ENCODE results near the gene ZNF622.
A peak's percentile ranks its signal among the peaks of the same experiment; 100 is the strongest.
"Not testable (repeated sequence)": the region's sequence is repeated elsewhere in the genome, so short reads cannot be mapped to it uniquely, and the experiment has no call there.

Gene ZNF622

GRCh38 chr5:16476417-16476816, 10.8 kb upstream of the ZNF622 start:
- H4K8ac ChIP-seq (ENCODE audit: low read length); H3K4me1 ChIP-seq (ENCODE audit: control insufficient read depth, insufficient read depth, low read depth, low read length); H4K91ac ChIP-seq (ENCODE audit: low read length); H3K14ac ChIP-seq (ENCODE audit: low read length in 2 of 2); H2BK120ac ChIP-seq (ENCODE audit: low read depth, low read length); H3K9ac ChIP-seq (ENCODE audit: low read length); H2BK15ac ChIP-seq (ENCODE audit: low read depth, poor library complexity, severe bottlenecking); H2AFZ ChIP-seq (ENCODE audit: low read depth, low read length); H3K4me3 ChIP-seq (ENCODE audit: insufficient read depth in 1 of 2, low read depth in 1 of 2, low read length in 2 of 2); H2BK12ac ChIP-seq (ENCODE audit: low read length in 2 of 2); H3K27ac ChIP-seq (ENCODE audit: low read length, poor library complexity, severe bottlenecking); H3K36me3 ChIP-seq (ENCODE audit: control insufficient read depth in 1 of 2, insufficient read depth in 2 of 2, low read depth in 1 of 2, low read length in 2 of 2); H3K4ac ChIP-seq (ENCODE audit: low read depth in 1 of 2, low read length in 2 of 2); H3K27me3 ChIP-seq (ENCODE audit: control insufficient read depth in 1 of 2, insufficient read depth in 1 of 2, low read length in 2 of 2); H3K23ac ChIP-seq (ENCODE audit: low read length in 2 of 2); H2BK5ac ChIP-seq (ENCODE audit: low read depth, low read length, poor library complexity, severe bottlenecking); H3K9me3 ChIP-seq (ENCODE audit: control insufficient read depth, low read length); H3K4me2 ChIP-seq (ENCODE audit: low read length, poor library complexity, severe bottlenecking); H3K18ac ChIP-seq (ENCODE audit: low read depth in 1 of 2, low read length in 2 of 2); DNase-seq; H2AK5ac ChIP-seq (ENCODE audit: low read length, severe bottlenecking); H3K79me1 ChIP-seq (replicated peaks; ENCODE audit: low read length, poor library complexity, severe bottlenecking): not testable (repeated sequence)
- WGBS = 88% methylated on average over 1 of the region's 3 CpGs

DNA sequence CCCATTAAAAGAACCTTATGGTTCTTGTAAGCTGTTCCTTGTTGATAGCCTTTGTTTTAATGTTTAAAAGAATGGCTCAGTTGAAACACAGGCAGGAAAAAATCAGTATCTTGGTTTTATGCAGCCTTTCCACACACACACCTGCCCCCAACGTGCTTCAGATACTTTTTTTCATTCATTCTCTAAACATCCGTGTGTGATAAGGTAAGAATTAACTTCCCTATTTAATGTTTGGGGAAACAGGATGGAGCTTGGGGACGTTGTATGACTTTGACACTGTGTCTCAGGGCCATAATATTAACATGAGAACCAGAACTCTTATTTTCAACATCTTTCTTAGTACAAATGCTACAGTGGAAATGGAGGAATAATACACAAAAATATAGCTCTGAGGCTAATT, 5.8 kb upstream of the ZNF622 start:
- Histone ChIP-seq H3K14ac (ENCODE audit: low read length in 2 of 2) (no peak overlapping the region), H3K18ac (ENCODE audit: low read depth in 1 of 2, low read length in 2 of 2) (no peak overlapping the region), H4K91ac (ENCODE audit: low read length) (no peak overlapping the region), H2AK5ac (ENCODE audit: low read length, severe bottlenecking) (no peak overlapping the region), H2BK5ac (ENCODE audit: low read depth, low read length, poor library complexity, severe bottlenecking) (no peak overlapping the region), H3K27ac (ENCODE audit: low read length, poor library complexity, severe bottlenecking) (no peak overlapping the region), H4K8ac (ENCODE audit: low read length) (no peak overlapping the region), H3K9me3 (ENCODE audit: control insufficient read depth, low read length) (no peaks in the 10 kb centered on the region), H3K4me2 (ENCODE audit: low read length, poor library complexity, severe bottlenecking) (no peak overlapping the region), H3K27me3 (ENCODE audit: control insufficient read depth in 1 of 2, insufficient read depth in 1 of 2, low read length in 2 of 2) (no peaks in the 10 kb centered on the region), H2BK12ac (ENCODE audit: low read length in 2 of 2) (no peak overlapping the region), H2BK15ac (ENCODE audit: low read depth, poor library complexity, severe bottlenecking) (no peak overlapping the region), H3K4ac (ENCODE audit: low read depth in 1 of 2, low read length in 2 of 2) (no peak overlapping the region), H3K23ac (ENCODE audit: low read length in 2 of 2) (no peak overlapping the region), H3K36me3 (ENCODE audit: control insufficient read depth in 1 of 2, insufficient read depth in 2 of 2, low read depth in 1 of 2, low read length in 2 of 2) (peaks cover 0 to 7% of the 10 kb centered on the region in 2 experiments), H2AFZ (ENCODE audit: low read depth, low read length) (no peak overlapping the region), H3K4me1 (ENCODE audit: control insufficient read depth, insufficient read depth, low read depth, low read length) (peaks cover 8% of the 10 kb centered on the region), H2BK120ac (ENCODE audit: low read depth, low read length) (no peak overlapping the region), H3K9ac (ENCODE audit: low read length) (no peak overlapping the region), H3K79me1 (replicated peaks; ENCODE audit: low read length, poor library complexity, severe bottlenecking) (peaks cover 12% of the 10 kb centered on the region), H3K4me3 (ENCODE audit: insufficient read depth in 1 of 2, low read depth in 1 of 2, low read length in 2 of 2) (no peak overlapping the region)
- no CpG with 5 or more reads among the region's 3 CpGs for WGBS
- DNase-seq = no peak

DNA sequence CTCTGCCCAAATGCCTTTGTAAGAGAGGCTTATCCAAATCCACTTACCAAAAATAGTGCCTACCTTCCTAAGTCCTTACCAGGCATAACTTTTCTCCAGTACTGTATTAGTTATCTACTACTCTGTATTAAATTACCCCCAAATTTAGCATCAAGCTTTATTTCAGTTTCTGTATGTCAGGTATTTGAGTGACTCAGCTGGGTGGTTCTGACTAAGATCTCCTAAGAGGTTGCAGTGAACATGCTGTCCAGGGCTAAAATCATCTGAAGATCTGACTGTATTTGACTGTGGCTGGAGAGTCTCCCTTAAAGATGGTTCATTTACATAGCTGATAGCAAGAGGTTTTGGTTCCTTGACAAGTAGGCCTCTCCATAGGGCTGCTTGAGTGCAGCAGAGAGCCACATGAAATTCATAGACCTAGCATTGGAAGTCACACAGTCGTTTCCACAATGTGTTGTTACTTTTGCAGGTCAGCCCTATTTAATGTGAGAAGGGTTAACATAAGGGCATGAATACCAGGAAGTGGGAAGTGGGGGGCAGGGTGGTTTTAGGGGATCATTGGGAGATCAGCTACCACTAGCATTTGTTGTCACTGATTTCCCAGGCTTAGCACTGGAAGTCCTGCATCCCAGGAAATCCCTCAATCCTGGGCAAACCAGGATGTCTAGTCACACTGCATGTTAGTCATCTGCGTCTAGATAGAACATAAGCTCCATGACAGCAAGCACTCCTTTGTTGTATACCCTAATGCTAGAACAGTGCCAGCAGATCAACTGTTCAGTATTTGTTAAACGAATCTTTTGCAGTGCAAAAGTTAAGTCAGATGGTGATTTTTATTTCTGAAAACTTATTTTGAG, 2.0 kb upstream of the ZNF622 start:
- H3K14ac ChIP-seq (ENCODE audit: low read length in 2 of 2) = no peak overlapping the region
- no peak overlapping the region for H2BK120ac ChIP-seq (ENCODE audit: low read depth, low read length)
- peak; percentile 75 for DNase-seq
- no peak overlapping the region for H3K27ac ChIP-seq (ENCODE audit: low read length, poor library complexity, severe bottlenecking)
- peaks cover 0 to 18% of the 10 kb centered on the region in 2 experiments for H3K36me3 ChIP-seq (ENCODE audit: control insufficient read depth in 1 of 2, insufficient read depth in 2 of 2, low read depth in 1 of 2, low read length in 2 of 2)
- peak overlapping the region in 1 of 2 experiments; percentile 98 for H3K4me3 ChIP-seq (ENCODE audit: insufficient read depth in 1 of 2, low read depth in 1 of 2, low read length in 2 of 2)
- H2BK15ac ChIP-seq (ENCODE audit: low read depth, poor library complexity, severe bottlenecking) = no peak overlapping the region
- no peaks in the 10 kb centered on the region for H3K9me3 ChIP-seq (ENCODE audit: control insufficient read depth, low read length)
- H3K4ac ChIP-seq (ENCODE audit: low read depth in 1 of 2, low read length in 2 of 2) = no peak overlapping the region
- H3K4me2 ChIP-seq (ENCODE audit: low read length, poor library complexity, severe bottlenecking) = no peak overlapping the region
- H2BK12ac ChIP-seq (ENCODE audit: low read length in 2 of 2) = no peak overlapping the region
- peaks cover 10% of the 10 kb centered on the region for H3K4me1 ChIP-seq (ENCODE audit: control insufficient read depth, insufficient read depth, low read depth, low read length)
- H2AK5ac ChIP-seq (ENCODE audit: low read length, severe bottlenecking) = no peak overlapping the region
- H2AFZ ChIP-seq (ENCODE audit: low read depth, low read length) = no peak overlapping the region
- peaks cover 12% of the 10 kb centered on the region for H3K79me1 ChIP-seq (replicated peaks; ENCODE audit: low read length, poor library complexity, severe bottlenecking)
- no peak overlapping the region for H3K18ac ChIP-seq (ENCODE audit: low read depth in 1 of 2, low read length in 2 of 2)
- H4K91ac ChIP-seq (ENCODE audit: low read length) = no peak overlapping the region
- H2BK5ac ChIP-seq (ENCODE audit: low read depth, low read length, poor library complexity, severe bottlenecking) = no peak overlapping the region
- peak overlapping the region; percentile 94 for H3K9ac ChIP-seq (ENCODE audit: low read length)
- 75% methylated on average over 3 of the region's 3 CpGs for WGBS
- H3K23ac ChIP-seq (ENCODE audit: low read length in 2 of 2) = peak overlapping the region in 1 of 2 experiments; percentile 3
- H4K8ac ChIP-seq (ENCODE audit: low read length) = no peak overlapping the region
- H3K27me3 ChIP-seq (ENCODE audit: control insufficient read depth in 1 of 2, insufficient read depth in 1 of 2, low read length in 2 of 2) = no peaks in the 10 kb centered on the region

- 10% methylated on average over 40 of the region's 40 CpGs for WGBS
- Histone ChIP-seq H3K4me3 (ENCODE audit: insufficient read depth in 1 of 2, low read depth in 1 of 2, low read length in 2 of 2) (peak overlapping the region; percentile 96 to 98), H4K8ac (ENCODE audit: low read length) (peak overlapping the region; percentile 92), H2BK15ac (ENCODE audit: low read depth, poor library complexity, severe bottlenecking) (no peak overlapping the region), H3K4ac (ENCODE audit: low read depth in 1 of 2, low read length in 2 of 2) (peak overlapping the region; percentile 56 to 73), H3K4me2 (ENCODE audit: low read length, poor library complexity, severe bottlenecking) (peak overlapping the region; percentile 82), H3K4me1 (ENCODE audit: control insufficient read depth, insufficient read depth, low read depth, low read length) (peaks cover 17% of the 10 kb centered on the region), H3K9ac (ENCODE audit: low read length) (peak overlapping the region; percentile 94), H2BK12ac (ENCODE audit: low read length in 2 of 2) (peak overlapping the region in 1 of 2 experiments; percentile 15), H3K36me3 (ENCODE audit: control insufficient read depth in 1 of 2, insufficient read depth in 2 of 2, low read depth in 1 of 2, low read length in 2 of 2) (peaks cover 4 to 45% of the 10 kb centered on the region in 2 experiments), H2BK120ac (ENCODE audit: low read depth, low read length) (peak overlapping the region; percentile 42), H4K91ac (ENCODE audit: low read length) (peak overlapping the region; percentile 84), H3K9me3 (ENCODE audit: control insufficient read depth, low read length) (no peaks in the 10 kb centered on the region), H3K27ac (ENCODE audit: low read length, poor library complexity, severe bottlenecking) (peak overlapping the region; percentile 56), H3K14ac (ENCODE audit: low read length in 2 of 2) (peak overlapping the region in 1 of 2 experiments; percentile 81), H3K23ac (ENCODE audit: low read length in 2 of 2) (peak overlapping the region in 1 of 2 experiments; percentile 81), H2AFZ (ENCODE audit: low read depth, low read length) (peak overlapping the region; percentile 79), H3K18ac (ENCODE audit: low read depth in 1 of 2, low read length in 2 of 2) (peak overlapping the region; percentile 92 to 95), H3K27me3 (ENCODE audit: control insufficient read depth in 1 of 2, insufficient read depth in 1 of 2, low read length in 2 of 2) (no peaks in the 10 kb centered on the region), H2AK5ac (ENCODE audit: low read length, severe bottlenecking) (peak overlapping the region; percentile 11), H3K79me1 (replicated peaks; ENCODE audit: low read length, poor library complexity, severe bottlenecking) (peaks cover 12% of the 10 kb centered on the region), H2BK5ac (ENCODE audit: low read depth, low read length, poor library complexity, severe bottlenecking) (peak overlapping the region; percentile 26)
- peak; percentile 40 for DNase-seq
These were observed 696 bp downstream of the ZNF622 start for GRCh38 chr5:16464664-16465543.

All from mesenchymal stem cell (in vitro differentiated cells and primary cell).